Sigmoid colon (tissue), 7 donors: ENCODE data around the gene PDE4A. TPM values are rescaled to one million over a fixed set of nuclear protein-coding genes. Genes with fewer than 3 reads are reported as not detected.
A peak's percentile ranks its signal among the peaks of the same experiment; 100 is the strongest.

Experiments
- DNase-seq: peaks from one replicate; pipeline ENCODE4 v3.0.0-alpha.2; 2019
- H3K27ac ChIP-seq, 4 donors: fragments of 200-600 bp; sonication (generic); one replicate each; pipeline ENCODE4 v1.5.1; 2016 to 2019; ENCODE audit warnings: mild to moderate bottlenecking in 1 of 4
- H3K27me3 ChIP-seq, 3 donors: fragments of 200-600 bp; sonication (generic); one replicate each; pipeline ENCODE4 v1.5.1; 2019; ENCODE audit warnings: mild to moderate bottlenecking in 1 of 3
- H3K36me3 ChIP-seq, 4 donors: fragments of 200-600 bp; sonication (generic); one replicate each; pipeline ENCODE4 v1.5.1; 2016 to 2019
- H3K4me1 ChIP-seq, 4 donors: fragments of 200-600 bp; sonication (generic); one replicate each; pipeline ENCODE4 v1.5.1; 2017 to 2019
- H3K4me3 ChIP-seq, 4 donors: fragments of 200-600 bp; sonication (generic); one replicate each; pipeline ENCODE4 v1.5.1; 2017 to 2019; ENCODE audit warnings: mild to moderate bottlenecking in 2 of 4, moderate library complexity in 1 of 4
- H3K9me3 ChIP-seq, 4 donors: fragments of 200-600 bp in 3 of 4; sonication (generic) in 3 of 4; one replicate each; pipeline versions ENCODE4 v1.5.1 to v1.6.1; 2013 to 2019
- EP300 ChIP-seq, 4 donors: sonication (generic); formaldehyde crosslinking; IDR thresholded peaks; one replicate each; pipeline ENCODE4 v1.6.1; 2017; ENCODE audit warnings: antibody characterized with exemption in 4 of 4
- POLR2A ChIP-seq, 2 donors: fragments of 450-650 bp; IDR thresholded peaks; one replicate each; pipeline ENCODE4 v1.6.1; 2016; ENCODE audit warnings: antibody characterized with exemption in 2 of 2, mild to moderate bottlenecking in 2 of 2, moderate library complexity in 2 of 2
- POLR2AphosphoS5 ChIP-seq, 4 donors: sonication (generic); formaldehyde crosslinking; IDR thresholded peaks; one replicate each; pipeline ENCODE4 v1.6.1; 2017; ENCODE audit warnings: antibody characterized with exemption in 4 of 4
- WGBS, 2 donors: extraction: QIAGEN DNeasy Blood & Tissue Kit; methylation state at CpG; one replicate each; pipeline ENCODE4 v1.1.7; 2013; 5-methylcytosine and 5-hydroxymethylcytosine counted together
- intact Hi-C: fragments of 100-400 bp; cut with DNase I; formaldehyde crosslinking; loops from one replicate; pipeline ENCODE4 v1.15.1; 2023
- polyA plus RNA-seq, 3 donors: library from polyadenylated mRNA; stranded (reverse); fragments of 200-250 nt; gene quantifications; one replicate each; pipeline ENCODE4 v1.2.3, GENCODE V29; 2013
- total RNA-seq, 4 donors: library from RNA; depleted of rRNA; stranded (reverse); fragments of >200 nt; gene quantifications; one replicate each; pipeline ENCODE4 v1.1.0, GENCODE V29; 2016
- TF ChIP-seq, protein P1 (sequence below), 4 experiments: fragments of 450-650 bp in 3 of 4; fragments of 200-600 bp in 1 of 4; IDR thresholded peaks; one replicate each; pipeline ENCODE4 v1.5.1; 2016 to 2019; ENCODE audit warnings: antibody characterized with exemption in 4 of 4, mild to moderate bottlenecking in 3 of 4, moderate library complexity in 2 of 4
- donor health status: healthy with polysubstance abuse.
- donor health status: Bipolar disorder and iron deficiency.
- donor health status: healthy.

Gene PDE4A
- total and polyA plus RNA-seq, 7 donors = 4.2 to 14.7 (median 7.6) TPM

DNA sequence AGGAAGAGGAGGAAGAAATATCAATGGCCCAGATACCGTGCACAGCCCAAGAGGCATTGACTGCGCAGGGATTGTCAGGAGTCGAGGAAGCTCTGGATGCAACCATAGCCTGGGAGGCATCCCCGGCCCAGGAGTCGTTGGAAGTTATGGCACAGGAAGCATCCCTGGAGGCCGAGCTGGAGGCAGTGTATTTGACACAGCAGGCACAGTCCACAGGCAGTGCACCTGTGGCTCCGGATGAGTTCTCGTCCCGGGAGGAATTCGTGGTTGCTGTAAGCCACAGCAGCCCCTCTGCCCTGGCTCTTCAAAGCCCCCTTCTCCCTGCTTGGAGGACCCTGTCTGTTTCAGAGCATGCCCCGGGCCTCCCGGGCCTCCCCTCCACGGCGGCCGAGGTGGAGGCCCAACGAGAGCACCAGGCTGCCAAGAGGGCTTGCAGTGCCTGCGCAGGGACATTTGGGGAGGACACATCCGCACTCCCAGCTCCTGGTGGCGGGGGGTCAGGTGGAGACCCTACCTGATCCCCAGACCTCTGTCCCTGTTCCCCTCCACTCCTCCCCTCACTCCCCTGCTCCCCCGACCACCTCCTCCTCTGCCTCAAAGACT, 46.9 kb downstream of the PDE4A start:
- Histone ChIP-seq H3K4me1 (no peaks in the 10 kb centered on the region), H3K36me3 (peaks cover 0 to 41% (median 25%) of the 10 kb centered on the region in 4 donors), H3K27me3 (no peaks in the 10 kb centered on the region), H3K4me3 (no peak overlapping the region), H3K9me3 (no peaks in the 10 kb centered on the region), H3K27ac (no peak overlapping the region)
- intact Hi-C loops = no loop called here
- no peak for DNase-seq
- TF ChIP-seq, protein P1, sequence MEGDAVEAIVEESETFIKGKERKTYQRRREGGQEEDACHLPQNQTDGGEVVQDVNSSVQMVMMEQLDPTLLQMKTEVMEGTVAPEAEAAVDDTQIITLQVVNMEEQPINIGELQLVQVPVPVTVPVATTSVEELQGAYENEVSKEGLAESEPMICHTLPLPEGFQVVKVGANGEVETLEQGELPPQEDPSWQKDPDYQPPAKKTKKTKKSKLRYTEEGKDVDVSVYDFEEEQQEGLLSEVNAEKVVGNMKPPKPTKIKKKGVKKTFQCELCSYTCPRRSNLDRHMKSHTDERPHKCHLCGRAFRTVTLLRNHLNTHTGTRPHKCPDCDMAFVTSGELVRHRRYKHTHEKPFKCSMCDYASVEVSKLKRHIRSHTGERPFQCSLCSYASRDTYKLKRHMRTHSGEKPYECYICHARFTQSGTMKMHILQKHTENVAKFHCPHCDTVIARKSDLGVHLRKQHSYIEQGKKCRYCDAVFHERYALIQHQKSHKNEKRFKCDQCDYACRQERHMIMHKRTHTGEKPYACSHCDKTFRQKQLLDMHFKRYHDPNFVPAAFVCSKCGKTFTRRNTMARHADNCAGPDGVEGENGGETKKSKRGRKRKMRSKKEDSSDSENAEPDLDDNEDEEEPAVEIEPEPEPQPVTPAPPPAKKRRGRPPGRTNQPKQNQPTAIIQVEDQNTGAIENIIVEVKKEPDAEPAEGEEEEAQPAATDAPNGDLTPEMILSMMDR (IDR thresholded peaks at IDR 0.05) = no peak
- no peak for TF ChIP-seq POLR2A (IDR thresholded peaks at IDR 0.05)
- TF ChIP-seq POLR2AphosphoS5 (IDR thresholded peaks at IDR 0.05) = no peak
- TF ChIP-seq EP300 (IDR thresholded peaks at IDR 0.05) = no peak
- WGBS, 2 donors = 89 to 91% methylated on average over 20 of the region's 20 CpGs

DNA sequence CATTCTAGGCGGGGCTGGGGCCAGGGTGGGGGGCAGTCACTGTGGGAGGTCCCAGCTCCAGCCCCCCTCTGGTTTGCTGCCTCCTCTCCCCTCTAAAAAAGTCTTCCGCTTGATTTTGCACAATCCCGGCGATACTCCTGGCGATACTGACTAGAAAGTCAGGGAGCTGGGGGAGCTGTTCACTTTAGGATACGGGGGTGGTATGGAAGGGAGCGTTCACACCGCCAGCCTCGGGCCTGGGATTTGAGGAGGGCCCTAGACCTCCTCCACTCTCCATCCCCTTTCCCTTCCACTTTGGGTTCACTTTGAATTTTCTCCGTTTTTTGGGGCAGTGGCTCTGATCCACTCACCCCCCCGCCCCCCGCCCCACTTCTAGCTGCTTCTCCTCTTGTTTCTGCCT, 47.8 kb downstream of the PDE4A start:
- DNase-seq = no peak
- intact Hi-C loops = no loop called here
- Histone ChIP-seq H3K27me3 (peaks cover 0 to 3% (median 0%) of the 10 kb centered on the region in 3 donors), H3K4me1 (no peaks in the 10 kb centered on the region), H3K9me3 (no peaks in the 10 kb centered on the region), H3K36me3 (peaks cover 0 to 41% (median 25%) of the 10 kb centered on the region in 4 donors), H3K4me3 (no peak overlapping the region), H3K27ac (no peak overlapping the region)
- TF ChIP-seq POLR2AphosphoS5 (IDR thresholded peaks at IDR 0.05) (no peak), POLR2A (IDR thresholded peaks at IDR 0.05) (no peak), EP300 (IDR thresholded peaks at IDR 0.05) (no peak)
- TF ChIP-seq, protein P1 (IDR thresholded peaks at IDR 0.05) = no peak
- WGBS, 2 donors = 93 to 96% methylated on average over 12 of the region's 12 CpGs

DNA sequence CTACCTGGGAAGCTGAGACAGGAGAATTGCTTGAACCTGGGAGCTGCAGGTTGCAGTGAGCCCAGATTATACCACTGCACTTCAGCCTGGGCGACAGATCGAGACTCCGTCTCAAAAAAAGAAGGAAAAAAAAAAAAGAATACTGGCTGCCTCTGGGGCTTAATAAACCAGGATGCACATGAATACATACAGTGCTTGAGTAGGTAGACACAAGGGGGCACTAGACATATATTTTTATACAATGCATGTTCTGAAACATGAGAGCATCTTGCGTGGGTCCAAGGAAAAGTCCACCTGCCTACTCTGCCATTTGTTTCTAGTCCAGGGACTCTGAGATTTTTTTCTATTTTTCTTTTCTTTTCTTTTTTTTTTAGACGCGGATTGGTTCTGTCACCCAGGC, 51.6 kb downstream of the PDE4A start:
- Histone ChIP-seq H3K36me3 (peaks cover 0 to 10% (median 6%) of the 10 kb centered on the region in 4 donors), H3K4me1 (no peaks in the 10 kb centered on the region), H3K4me3 (no peak overlapping the region), H3K27me3 (peaks cover 0 to 3% (median 0%) of the 10 kb centered on the region in 3 donors), H3K27ac (no peak overlapping the region), H3K9me3 (no peaks in the 10 kb centered on the region)
- intact Hi-C loops = no loop called here
- WGBS, 2 donors = 21 to 57% methylated on average over 6 of the region's 6 CpGs
- no peak for DNase-seq
- TF ChIP-seq EP300 (IDR thresholded peaks at IDR 0.05) = no peak
- TF ChIP-seq, protein P1 (IDR thresholded peaks at IDR 0.05) = peak in 1 of 4 experiments; percentile 20
- no peak for TF ChIP-seq POLR2A (IDR thresholded peaks at IDR 0.05)
- TF ChIP-seq POLR2AphosphoS5 (IDR thresholded peaks at IDR 0.05) = no peak

DNA sequence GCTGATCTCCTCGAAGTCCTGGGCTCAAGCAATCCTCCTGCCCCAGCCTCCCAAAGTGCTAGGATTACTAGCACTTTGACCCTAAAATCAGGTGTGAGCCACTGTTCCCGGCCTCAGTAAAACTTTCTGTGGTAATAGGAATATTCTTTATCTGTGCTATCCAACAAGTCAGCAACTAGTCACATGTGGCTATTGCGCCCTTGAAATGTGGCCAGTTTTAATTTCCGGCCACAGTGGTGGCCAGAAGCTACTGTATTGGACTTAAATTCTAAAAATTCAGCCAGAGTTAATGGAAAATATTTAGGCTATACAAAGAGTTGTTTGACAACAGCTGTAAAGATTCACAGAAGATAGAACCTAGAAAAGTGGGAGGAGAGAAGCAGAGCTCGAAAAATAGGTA, 52.9 kb downstream of the PDE4A start:
- Histone ChIP-seq H3K27me3 (peaks cover 0 to 3% (median 0%) of the 10 kb centered on the region in 3 donors), H3K27ac (no peak overlapping the region), H3K9me3 (no peaks in the 10 kb centered on the region), H3K36me3 (no peaks in the 10 kb centered on the region), H3K4me1 (no peaks in the 10 kb centered on the region), H3K4me3 (no peak overlapping the region)
- TF ChIP-seq, protein P1 (IDR thresholded peaks at IDR 0.05) = no peak
- TF ChIP-seq POLR2AphosphoS5 (IDR thresholded peaks at IDR 0.05) = no peak
- TF ChIP-seq POLR2A (IDR thresholded peaks at IDR 0.05) = no peak
- no peak for TF ChIP-seq EP300 (IDR thresholded peaks at IDR 0.05)
- intact Hi-C loops = no loop called here
- 79 to 83% methylated on average over 5 of the region's 5 CpGs for WGBS, 2 donors
- DNase-seq = no peak
